HCT116 (cell line): ENCODE measurements around the gene MRPL11. TPM values are rescaled to one million over a fixed set of nuclear protein-coding genes. Genes with fewer than 3 reads are reported as not detected.

ENCODE experiments used
- ATAC-seq: fragments of 200-7000 bp; cut with Tn5 transposase; 2 replicates; pipeline ENCODE4 v1.9.1; 2020; ENCODE audit warnings: mild to moderate bottlenecking, moderate library complexity
- BruUV-seq: library from RNA; stranded (reverse); fragments of 400-500 nt; replicated peaks from 2 replicates; lab custom pipeline; 2021; lab: Mats Ljungman, UMichigan
- CTCF ChIA-PET: fragments of 300-600 bp; sonication (Branson Sonifier 250); formaldehyde crosslinking; loops from one replicate; lab custom pipeline; 2021; ENCODE audit warnings: antibody characterized with exemption; lab: Charles Lee
- POLR2A ChIA-PET: fragments of 300-600, 350-600 bp; sonication (Branson Sonifier 250); formaldehyde crosslinking; loops from one replicate; lab custom pipeline; 2021; ENCODE audit warnings: antibody characterized with exemption; lab: Charles Lee
- RAD21 ChIA-PET, 2 experiments: fragments of 300-600 bp; sonication (Branson Sonifier 250); formaldehyde crosslinking; loops; one replicate each; lab custom pipeline; 2023; ENCODE audit warnings: low total read pairs in 2 of 2; ENCODE audit not compliant: uncharacterized antibody in 2 of 2, unreplicated experiment in 2 of 2, low non-redundant PET in 1 of 2; lab: Charles Lee
- DNase-seq: peaks from one replicate; pipeline ENCODE4 v3.0.0-alpha.2; 2010; ENCODE audit warnings: low read depth, low spot score
- H2AFZ ChIP-seq: fragments of 200-600 bp; shearing (Covaris generic), sonication (generic); 2 replicates; pipeline ENCODE4 v1.6.1; 2017; ENCODE audit warnings: low read depth, mixed run types, mixed read lengths, antibody characterized with exemption, low read length; ENCODE audit not compliant: poor library complexity, severe bottlenecking
- H3K27ac ChIP-seq: 2 replicates; pipeline ENCODE4 v1.5.1; 2012; ENCODE audit warnings: low read depth, low read length
- H3K27me3 ChIP-seq: fragments of 200-600 bp; sonication (generic); 2 replicates; pipeline ENCODE4 v1.6.1; 2016; ENCODE audit warnings: mixed run types, low read length, mixed read lengths; ENCODE audit not compliant: insufficient read depth
- H3K36me3 ChIP-seq, 2 experiments: fragments of 200-500 bp in 1 of 2; fragments of 200-600 bp in 1 of 2; sonication (Bioruptor generic) in 1 of 2; sonication (generic) in 1 of 2; 2 replicates each; pipeline versions ENCODE4 v1.5.1 to v1.6.1; 2014 to 2016; ENCODE audit warnings: low read length in 2 of 2, inconsistent platforms in 1 of 2, mixed read lengths in 1 of 2, mixed run types in 1 of 2; ENCODE audit not compliant: insufficient read depth in 2 of 2, control insufficient read depth in 1 of 2
- H3K4me1 ChIP-seq, 2 experiments: fragments of 200-600 bp in 1 of 2; sonication (generic) in 1 of 2; 2 replicates each; pipeline versions ENCODE4 v1.5.1 to v1.6.1; 2012 to 2017; ENCODE audit warnings: low read length in 2 of 2, inconsistent platforms in 1 of 2, mild to moderate bottlenecking in 1 of 2, mixed read lengths in 1 of 2, mixed run types in 1 of 2, moderate library complexity in 1 of 2; ENCODE audit not compliant: insufficient read depth in 2 of 2, control insufficient read depth in 1 of 2
- H3K4me2 ChIP-seq: fragments of 200-600 bp; sonication (generic); 2 replicates; pipeline ENCODE4 v1.6.1; 2017; ENCODE audit warnings: mixed run types, low read length, mixed read lengths
- H3K4me3 ChIP-seq, 2 experiments: fragments of 200-600 bp in 1 of 2; sonication (generic) in 1 of 2; replicated peaks in 1 of 2; 2 replicates each; pipeline ENCODE4 v1.5.1; 2011 to 2016; ENCODE audit warnings: low read length in 2 of 2, control low read depth in 1 of 2, low read depth in 1 of 2, mild to moderate bottlenecking in 1 of 2, mixed read lengths in 1 of 2, mixed run types in 1 of 2
- H3K79me2 ChIP-seq: fragments of 200-600 bp; sonication (generic); 2 replicates; pipeline ENCODE4 v1.6.1; 2017; ENCODE audit warnings: mild to moderate bottlenecking, mixed run types, low read length, moderate library complexity, mixed read lengths; ENCODE audit not compliant: insufficient read depth
- H3K9ac ChIP-seq: fragments of 200-600 bp; sonication (generic); 2 replicates; pipeline ENCODE4 v1.6.1; 2016; ENCODE audit warnings: low read length, mixed read lengths
- H3K9me2 ChIP-seq: fragments of 200-600 bp; sonication (generic), shearing (Covaris generic); 2 replicates; pipeline ENCODE4 v1.6.1; 2017; ENCODE audit warnings: mixed run types, mild to moderate bottlenecking, moderate library complexity; ENCODE audit not compliant: insufficient read depth
- H3K9me3 ChIP-seq, 2 experiments: fragments of 200-500 bp in 1 of 2; fragments of 200-600 bp in 1 of 2; sonication (Bioruptor generic) in 1 of 2; sonication (generic) in 1 of 2; 2 replicates each; pipeline ENCODE4 v1.6.1; 2014 to 2017; ENCODE audit warnings: low read length in 2 of 2, mixed read lengths in 2 of 2, inconsistent platforms in 1 of 2, low read depth in 1 of 2, mild to moderate bottlenecking in 1 of 2, mixed run types in 1 of 2, moderate library complexity in 1 of 2; ENCODE audit not compliant: control insufficient read depth in 1 of 2, insufficient read depth in 1 of 2
- H4K20me1 ChIP-seq: fragments of 200-600 bp; sonication (generic), shearing (Covaris generic); 2 replicates; pipeline ENCODE4 v1.6.1; 2017; ENCODE audit warnings: mixed run types, mild to moderate bottlenecking, moderate library complexity; ENCODE audit not compliant: insufficient read depth
- CBX3 ChIP-seq: IDR thresholded peaks from 2 replicates; pipeline ENCODE4 v1.6.1; 2012; ENCODE audit warnings: low read depth
- CEBPB ChIP-seq: IDR thresholded peaks from 2 replicates; pipeline ENCODE4 v1.6.1; 2012; ENCODE audit warnings: low read depth
- EZH2 ChIP-seq: fragments of 200-600 bp; sonication (generic); IDR thresholded peaks from 2 replicates; pipeline ENCODE4 v1.6.1; 2017; ENCODE audit warnings: antibody characterized with exemption, mixed run types
- FOSL1 ChIP-seq: IDR thresholded peaks from 2 replicates; pipeline ENCODE4 v1.6.1; 2012; ENCODE audit warnings: low read depth
- POLR2A ChIP-seq: IDR thresholded peaks from 2 replicates; pipeline ENCODE4 v1.7.0; 2011; ENCODE audit warnings: borderline replicate concordance; ENCODE audit not compliant: insufficient read depth, insufficient read length; ENCODE audit errors: extremely low read depth
- ZFX ChIP-seq: fragments of 450-650 bp; IDR thresholded peaks from 2 replicates; pipeline ENCODE4 v1.6.1; 2017
- intact Hi-C: fragments of 100-400 bp; cut with micrococcal nuclease; formaldehyde crosslinking; loops from 2 replicates; pipeline ENCODE4 v1.10.0; 2022
- total RNA-seq: library from RNA; stranded (reverse); gene quantifications from one replicate; pipeline ENCODE4 v1.2.1, GENCODE V29; 2021; ENCODE audit not compliant: unreplicated experiment
- TF ChIP-seq, protein P1 (sequence below): IDR thresholded peaks from 2 replicates; pipeline ENCODE4 v1.6.1; 2012
- TF ChIP-seq, protein P2 (sequence below): IDR thresholded peaks from 2 replicates; pipeline ENCODE4 v1.6.1; 2012; ENCODE audit warnings: low read depth
- TF ChIP-seq, protein P3 (sequence below), 3 experiments: fragments of 200-600 bp in 1 of 3; sonication (generic) in 1 of 3; IDR thresholded peaks in 2 of 3; conservative IDR thresholded peaks in 1 of 3; 2 replicates each; pipeline ENCODE4 v1.5.1; 2012 to 2017; ENCODE audit warnings: low read depth in 2 of 3, low read length in 2 of 3, antibody characterized with exemption in 1 of 3, borderline replicate concordance in 1 of 3, control low read depth in 1 of 3, mild to moderate bottlenecking in 1 of 3, mixed read lengths in 1 of 3, mixed run types in 1 of 3, moderate library complexity in 1 of 3; ENCODE audit not compliant: insufficient read depth in 1 of 3
- TF ChIP-seq, protein P4 (sequence below): IDR thresholded peaks from 2 replicates; pipeline ENCODE4 v1.6.1; 2012

Gene MRPL11
- total RNA-seq, 1 experiment from 2014 or later, result 126 TPM

DNA sequence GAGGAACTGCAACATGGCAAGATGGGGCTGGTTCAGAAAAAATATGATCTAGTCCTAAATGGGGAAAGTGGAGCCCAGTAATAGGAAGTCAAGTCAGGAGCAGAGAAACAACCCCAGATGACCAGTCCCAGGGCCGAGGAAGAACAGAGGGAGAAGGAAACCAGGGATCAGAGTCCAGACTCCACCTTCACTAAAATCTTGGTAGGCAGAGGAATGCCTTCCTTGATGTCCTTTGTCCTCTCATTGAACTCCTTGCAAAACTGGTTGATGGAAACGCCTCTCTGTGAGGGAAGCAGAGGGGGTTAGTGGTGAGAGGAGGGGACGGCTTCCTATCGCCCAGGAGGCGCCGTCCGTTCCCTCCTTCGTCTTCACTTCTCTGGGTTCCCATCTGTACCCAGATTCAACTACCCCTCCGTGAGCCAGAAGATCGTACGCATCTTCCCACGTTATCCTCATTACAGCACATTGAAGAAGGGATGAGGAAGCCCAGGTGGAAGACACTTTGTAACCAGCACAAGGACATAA is 607 bp downstream of the MRPL11 start:
- ATAC-seq, result peak; percentile 12
- Histone ChIP-seq H3K27ac (peak overlapping the region; percentile 85), H3K4me1 (peaks cover 4 to 15% of the 10 kb centered on the region in 2 experiments; a peak in 3 of 4 replicates), H3K36me3 (peaks cover 14 to 24% of the 10 kb centered on the region in 2 experiments; a peak in 3 of 4 replicates), H3K9me3 (no peaks in the 10 kb centered on the region), H3K9me2 (no peaks in the 10 kb centered on the region), H3K79me2 (peaks cover 16% of the 10 kb centered on the region), H3K27me3 (no peaks in the 10 kb centered on the region), H4K20me1 (no peaks in the 10 kb centered on the region), H3K4me2 (peak overlapping the region; percentile 91), H3K4me3 (peak overlapping the region; percentile 68 to 96), H3K9ac (peak overlapping the region; percentile 97)
- BruUV-seq, result TSS peak; percentile 55
- intact Hi-C loops, result loop anchor here (10.0 kb wide), 2 partner anchors 237 to 397 kb away; partner anchors contain the start of gene RBM4B
- CTCF ChIA-PET, result interaction anchor here (0.9 to 1.7 kb wide), 8 partner anchors 8 to 240 kb away, joined by 3 to 17 read pairs (median 6); partner anchors contain the start of genes PELI3 and RBM4B
- RAD21 ChIA-PET, result no interaction called here
- no peak for TF ChIP-seq ZFX
- TF ChIP-seq, all 23 proteins: peak for 0
- no peak for DNase-seq
- POLR2A ChIA-PET, result interaction anchor here (1.0 to 2.1 kb wide), 5 partner anchors 29 to 240 kb away, joined by 3 to 13 read pairs (median 4); partner anchors contain the start of genes DPP3, PELI3 and RBM4B
- peak overlapping the region; percentile 44 for H2AFZ ChIP-seq

DNA sequence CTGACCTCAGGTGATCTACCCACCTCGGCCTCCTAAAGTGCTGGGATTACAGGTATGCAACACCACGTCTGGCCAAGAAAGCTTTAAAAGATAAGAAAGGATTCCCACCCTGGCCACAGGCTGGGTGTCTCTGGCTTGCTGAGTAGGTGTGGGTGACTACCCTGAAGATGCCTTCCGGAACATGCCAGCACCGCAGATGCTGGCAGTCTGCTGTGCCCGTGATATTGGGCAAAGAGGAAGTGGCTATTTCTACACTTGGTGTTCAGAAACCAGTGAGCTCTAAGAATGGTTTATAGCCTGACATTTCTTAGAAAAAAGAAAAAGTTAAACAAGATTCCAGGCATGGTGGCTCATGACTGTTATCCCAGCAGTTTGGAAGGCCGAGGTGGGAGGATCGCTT is 6.1 kb downstream of the MRPL11 start:
- H3K9ac ChIP-seq, result no peak overlapping the region
- H3K27me3 ChIP-seq, result no peaks in the 10 kb centered on the region
- DNase-seq, result no peak
- no TSS peak for BruUV-seq
- H3K9me2 ChIP-seq, result no peaks in the 10 kb centered on the region
- peaks cover 4 to 5% of the 10 kb centered on the region in 2 experiments; a peak in 3 of 4 replicates for H3K4me1 ChIP-seq
- no peak for ATAC-seq
- intact Hi-C loops, result loop anchor here (10.0 kb wide), 2 partner anchors 242 to 402 kb away; partner anchors contain the start of gene RBM4B
- H4K20me1 ChIP-seq, result no peaks in the 10 kb centered on the region
- no peak overlapping the region for H3K4me2 ChIP-seq
- ChIA-PET CTCF (interaction anchor here (1.5 to 1.6 kb wide), 2 partner anchors 15 to 46 kb away, joined by 4 to 5 read pairs; no protein-coding TSS in a partner anchor), POLR2A (no interaction called here), RAD21 (no interaction called here)
- no peak overlapping the region for H2AFZ ChIP-seq
- H3K27ac ChIP-seq, result no peak overlapping the region
- H3K79me2 ChIP-seq, result peaks cover 8% of the 10 kb centered on the region
- no peaks in the 10 kb centered on the region for H3K9me3 ChIP-seq
- no peak overlapping the region for H3K4me3 ChIP-seq
- peaks cover 14 to 24% of the 10 kb centered on the region in 2 experiments; a peak in 3 of 4 replicates for H3K36me3 ChIP-seq
- no peak for TF ChIP-seq EZH2
- TF ChIP-seq, protein P1, sequence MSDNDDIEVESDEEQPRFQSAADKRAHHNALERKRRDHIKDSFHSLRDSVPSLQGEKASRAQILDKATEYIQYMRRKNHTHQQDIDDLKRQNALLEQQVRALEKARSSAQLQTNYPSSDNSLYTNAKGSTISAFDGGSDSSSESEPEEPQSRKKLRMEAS, result no peak
- TF ChIP-seq, protein P2, sequence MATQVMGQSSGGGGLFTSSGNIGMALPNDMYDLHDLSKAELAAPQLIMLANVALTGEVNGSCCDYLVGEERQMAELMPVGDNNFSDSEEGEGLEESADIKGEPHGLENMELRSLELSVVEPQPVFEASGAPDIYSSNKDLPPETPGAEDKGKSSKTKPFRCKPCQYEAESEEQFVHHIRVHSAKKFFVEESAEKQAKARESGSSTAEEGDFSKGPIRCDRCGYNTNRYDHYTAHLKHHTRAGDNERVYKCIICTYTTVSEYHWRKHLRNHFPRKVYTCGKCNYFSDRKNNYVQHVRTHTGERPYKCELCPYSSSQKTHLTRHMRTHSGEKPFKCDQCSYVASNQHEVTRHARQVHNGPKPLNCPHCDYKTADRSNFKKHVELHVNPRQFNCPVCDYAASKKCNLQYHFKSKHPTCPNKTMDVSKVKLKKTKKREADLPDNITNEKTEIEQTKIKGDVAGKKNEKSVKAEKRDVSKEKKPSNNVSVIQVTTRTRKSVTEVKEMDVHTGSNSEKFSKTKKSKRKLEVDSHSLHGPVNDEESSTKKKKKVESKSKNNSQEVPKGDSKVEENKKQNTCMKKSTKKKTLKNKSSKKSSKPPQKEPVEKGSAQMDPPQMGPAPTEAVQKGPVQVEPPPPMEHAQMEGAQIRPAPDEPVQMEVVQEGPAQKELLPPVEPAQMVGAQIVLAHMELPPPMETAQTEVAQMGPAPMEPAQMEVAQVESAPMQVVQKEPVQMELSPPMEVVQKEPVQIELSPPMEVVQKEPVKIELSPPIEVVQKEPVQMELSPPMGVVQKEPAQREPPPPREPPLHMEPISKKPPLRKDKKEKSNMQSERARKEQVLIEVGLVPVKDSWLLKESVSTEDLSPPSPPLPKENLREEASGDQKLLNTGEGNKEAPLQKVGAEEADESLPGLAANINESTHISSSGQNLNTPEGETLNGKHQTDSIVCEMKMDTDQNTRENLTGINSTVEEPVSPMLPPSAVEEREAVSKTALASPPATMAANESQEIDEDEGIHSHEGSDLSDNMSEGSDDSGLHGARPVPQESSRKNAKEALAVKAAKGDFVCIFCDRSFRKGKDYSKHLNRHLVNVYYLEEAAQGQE, result no peak
- no peak for TF ChIP-seq FOSL1
- no peak for TF ChIP-seq CEBPB
- TF ChIP-seq CBX3, result no peak
- TF ChIP-seq, protein P3, sequence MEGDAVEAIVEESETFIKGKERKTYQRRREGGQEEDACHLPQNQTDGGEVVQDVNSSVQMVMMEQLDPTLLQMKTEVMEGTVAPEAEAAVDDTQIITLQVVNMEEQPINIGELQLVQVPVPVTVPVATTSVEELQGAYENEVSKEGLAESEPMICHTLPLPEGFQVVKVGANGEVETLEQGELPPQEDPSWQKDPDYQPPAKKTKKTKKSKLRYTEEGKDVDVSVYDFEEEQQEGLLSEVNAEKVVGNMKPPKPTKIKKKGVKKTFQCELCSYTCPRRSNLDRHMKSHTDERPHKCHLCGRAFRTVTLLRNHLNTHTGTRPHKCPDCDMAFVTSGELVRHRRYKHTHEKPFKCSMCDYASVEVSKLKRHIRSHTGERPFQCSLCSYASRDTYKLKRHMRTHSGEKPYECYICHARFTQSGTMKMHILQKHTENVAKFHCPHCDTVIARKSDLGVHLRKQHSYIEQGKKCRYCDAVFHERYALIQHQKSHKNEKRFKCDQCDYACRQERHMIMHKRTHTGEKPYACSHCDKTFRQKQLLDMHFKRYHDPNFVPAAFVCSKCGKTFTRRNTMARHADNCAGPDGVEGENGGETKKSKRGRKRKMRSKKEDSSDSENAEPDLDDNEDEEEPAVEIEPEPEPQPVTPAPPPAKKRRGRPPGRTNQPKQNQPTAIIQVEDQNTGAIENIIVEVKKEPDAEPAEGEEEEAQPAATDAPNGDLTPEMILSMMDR (IDR thresholded peaks at IDR 0.05 in 2 of 3, conservative IDR thresholded peaks at IDR 0.05 in 1 of 3; ENCODE audit: borderline replicate concordance in 1 of 3, insufficient read depth in 1 of 3, low read depth in 2 of 3, low read length in 2 of 3), result no peak
- TF ChIP-seq POLR2A, result no peak
- TF ChIP-seq, protein P4, sequence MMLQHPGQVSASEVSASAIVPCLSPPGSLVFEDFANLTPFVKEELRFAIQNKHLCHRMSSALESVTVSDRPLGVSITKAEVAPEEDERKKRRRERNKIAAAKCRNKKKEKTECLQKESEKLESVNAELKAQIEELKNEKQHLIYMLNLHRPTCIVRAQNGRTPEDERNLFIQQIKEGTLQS, result no peak
